ENCODE results near the gene ZBTB16.

The ZBTB16 gene

DNA sequence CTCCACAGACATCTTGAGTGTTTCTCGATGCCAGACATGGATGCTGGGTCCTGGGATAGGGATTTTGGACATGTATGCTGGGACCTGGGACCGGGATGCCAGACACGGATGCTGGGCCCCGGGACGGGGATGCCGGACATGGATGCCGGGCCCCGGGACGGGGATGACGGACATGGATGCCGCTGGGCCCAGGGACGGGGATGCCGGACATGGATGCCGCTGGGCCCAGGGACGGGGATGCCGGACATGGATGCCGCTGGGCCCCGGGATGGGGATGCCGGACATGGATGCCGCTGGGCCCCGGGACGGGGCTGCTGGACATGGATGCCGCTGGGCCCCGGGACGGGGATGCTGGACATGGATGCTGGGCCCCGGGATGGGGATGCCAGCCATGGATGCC, 139.5 kb downstream of the ZBTB16 start:
- Histone ChIP-seq H4K20me1 (ENCODE audit: insufficient read depth) (no peaks in the 10 kb centered on the region), H3K27ac (no peak overlapping the region), H2AFZ (ENCODE audit: low read depth) (no peak overlapping the region), H3K4me3 (IDR thresholded peaks at IDR 0.05; ENCODE audit: insufficient read depth, low read depth, low read length) (no peak overlapping the region), H3K36me3 (ENCODE audit: insufficient read depth) (no peaks in the 10 kb centered on the region), H3K27me3 (ENCODE audit: insufficient read depth, low read depth) (no peaks in the 10 kb centered on the region), H3K79me2 (ENCODE audit: insufficient read depth, low read depth) (no peaks in the 10 kb centered on the region), H3K4me2 (no peak overlapping the region), H3K9ac (no peak overlapping the region), H3K4me1 (ENCODE audit: low read depth, poor library complexity, severe bottlenecking) (no peaks in the 10 kb centered on the region)
- TF ChIP-seq, protein P1, sequence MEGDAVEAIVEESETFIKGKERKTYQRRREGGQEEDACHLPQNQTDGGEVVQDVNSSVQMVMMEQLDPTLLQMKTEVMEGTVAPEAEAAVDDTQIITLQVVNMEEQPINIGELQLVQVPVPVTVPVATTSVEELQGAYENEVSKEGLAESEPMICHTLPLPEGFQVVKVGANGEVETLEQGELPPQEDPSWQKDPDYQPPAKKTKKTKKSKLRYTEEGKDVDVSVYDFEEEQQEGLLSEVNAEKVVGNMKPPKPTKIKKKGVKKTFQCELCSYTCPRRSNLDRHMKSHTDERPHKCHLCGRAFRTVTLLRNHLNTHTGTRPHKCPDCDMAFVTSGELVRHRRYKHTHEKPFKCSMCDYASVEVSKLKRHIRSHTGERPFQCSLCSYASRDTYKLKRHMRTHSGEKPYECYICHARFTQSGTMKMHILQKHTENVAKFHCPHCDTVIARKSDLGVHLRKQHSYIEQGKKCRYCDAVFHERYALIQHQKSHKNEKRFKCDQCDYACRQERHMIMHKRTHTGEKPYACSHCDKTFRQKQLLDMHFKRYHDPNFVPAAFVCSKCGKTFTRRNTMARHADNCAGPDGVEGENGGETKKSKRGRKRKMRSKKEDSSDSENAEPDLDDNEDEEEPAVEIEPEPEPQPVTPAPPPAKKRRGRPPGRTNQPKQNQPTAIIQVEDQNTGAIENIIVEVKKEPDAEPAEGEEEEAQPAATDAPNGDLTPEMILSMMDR (conservative IDR thresholded peaks at IDR 0.05; ENCODE audit: low read depth, low read length), result no peak

DNA sequence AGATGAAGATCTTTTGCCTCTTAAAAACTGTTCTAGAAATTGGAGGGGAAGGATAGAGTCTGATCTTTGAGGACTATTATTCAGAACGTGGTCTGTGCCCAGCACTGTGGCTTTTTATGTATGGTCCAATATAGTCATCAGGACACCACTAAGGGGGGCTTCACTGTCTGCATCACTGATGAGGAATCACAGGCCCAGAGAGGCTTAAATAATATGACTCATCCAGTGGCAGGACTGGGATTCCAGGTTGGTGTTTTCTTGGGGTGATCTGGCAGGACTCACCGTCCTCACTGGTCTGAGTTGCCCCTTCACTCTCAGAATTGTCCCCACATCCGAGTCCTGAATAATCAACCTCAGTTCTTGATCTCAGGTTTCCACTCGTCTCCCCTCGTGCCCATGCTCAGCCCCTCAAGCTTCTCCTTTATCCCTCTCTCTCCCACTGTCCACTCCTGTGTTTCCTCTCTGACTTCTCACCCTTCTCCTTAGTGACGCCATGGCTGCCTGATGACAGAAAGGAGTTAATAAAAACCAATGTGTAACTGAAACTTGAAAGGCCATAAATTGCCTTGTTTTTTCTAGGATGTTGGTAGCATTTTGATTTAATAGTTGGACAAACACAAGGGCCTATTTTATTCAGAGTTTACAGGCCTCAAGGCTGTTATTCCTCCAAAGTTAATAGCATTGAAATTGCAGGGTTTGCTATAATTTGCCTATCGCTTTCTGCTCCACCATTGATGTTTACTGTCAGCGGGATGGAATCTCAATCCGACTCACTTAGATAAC, 141.0 kb downstream of the ZBTB16 start:
- no peak overlapping the region for H3K9ac ChIP-seq
- H3K79me2 ChIP-seq (ENCODE audit: insufficient read depth, low read depth), result no peaks in the 10 kb centered on the region
- no peaks in the 10 kb centered on the region for H3K27me3 ChIP-seq (ENCODE audit: insufficient read depth, low read depth)
- H3K4me3 ChIP-seq (IDR thresholded peaks at IDR 0.05; ENCODE audit: insufficient read depth, low read depth, low read length), result no peak overlapping the region
- H3K36me3 ChIP-seq (ENCODE audit: insufficient read depth), result no peaks in the 10 kb centered on the region
- no peak overlapping the region for H2AFZ ChIP-seq (ENCODE audit: low read depth)
- no peak overlapping the region for H3K27ac ChIP-seq
- H3K4me1 ChIP-seq (ENCODE audit: low read depth, poor library complexity, severe bottlenecking), result no peaks in the 10 kb centered on the region
- H4K20me1 ChIP-seq (ENCODE audit: insufficient read depth), result no peaks in the 10 kb centered on the region
- TF ChIP-seq, protein P1 (conservative IDR thresholded peaks at IDR 0.05; ENCODE audit: low read depth, low read length), result no peak
- no peak overlapping the region for H3K4me2 ChIP-seq

DNA sequence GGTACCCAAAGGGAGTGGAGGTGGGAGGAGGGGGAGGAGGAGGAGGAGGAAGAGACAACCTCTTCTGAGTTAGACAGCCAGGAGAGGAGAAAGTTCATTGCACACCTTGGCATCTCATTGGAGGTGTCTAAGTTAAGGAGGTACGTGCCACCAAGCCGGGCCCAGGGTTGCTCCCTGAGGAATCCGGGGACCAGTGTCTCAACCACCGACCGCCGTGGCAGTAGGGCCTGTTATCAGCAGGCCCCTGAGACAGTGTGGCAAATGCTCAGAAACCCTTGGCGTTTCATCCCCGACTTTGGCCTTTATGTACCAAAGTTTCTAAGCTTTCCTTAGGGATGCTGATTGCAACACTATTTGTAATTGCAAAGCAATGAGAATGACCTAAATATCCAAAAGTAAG, 141.7 kb downstream of the ZBTB16 start:
- Histone ChIP-seq H3K9ac (no peak overlapping the region), H3K27me3 (ENCODE audit: insufficient read depth, low read depth) (no peaks in the 10 kb centered on the region), H3K4me2 (no peak overlapping the region), H3K79me2 (ENCODE audit: insufficient read depth, low read depth) (no peaks in the 10 kb centered on the region), H3K4me1 (ENCODE audit: low read depth, poor library complexity, severe bottlenecking) (no peaks in the 10 kb centered on the region), H3K36me3 (ENCODE audit: insufficient read depth) (no peaks in the 10 kb centered on the region), H3K4me3 (IDR thresholded peaks at IDR 0.05; ENCODE audit: insufficient read depth, low read depth, low read length) (no peak overlapping the region), H4K20me1 (ENCODE audit: insufficient read depth) (no peaks in the 10 kb centered on the region), H2AFZ (ENCODE audit: low read depth) (no peak overlapping the region), H3K27ac (no peak overlapping the region)
- TF ChIP-seq, protein P1 (conservative IDR thresholded peaks at IDR 0.05; ENCODE audit: low read depth, low read length), result no peak

DNA sequence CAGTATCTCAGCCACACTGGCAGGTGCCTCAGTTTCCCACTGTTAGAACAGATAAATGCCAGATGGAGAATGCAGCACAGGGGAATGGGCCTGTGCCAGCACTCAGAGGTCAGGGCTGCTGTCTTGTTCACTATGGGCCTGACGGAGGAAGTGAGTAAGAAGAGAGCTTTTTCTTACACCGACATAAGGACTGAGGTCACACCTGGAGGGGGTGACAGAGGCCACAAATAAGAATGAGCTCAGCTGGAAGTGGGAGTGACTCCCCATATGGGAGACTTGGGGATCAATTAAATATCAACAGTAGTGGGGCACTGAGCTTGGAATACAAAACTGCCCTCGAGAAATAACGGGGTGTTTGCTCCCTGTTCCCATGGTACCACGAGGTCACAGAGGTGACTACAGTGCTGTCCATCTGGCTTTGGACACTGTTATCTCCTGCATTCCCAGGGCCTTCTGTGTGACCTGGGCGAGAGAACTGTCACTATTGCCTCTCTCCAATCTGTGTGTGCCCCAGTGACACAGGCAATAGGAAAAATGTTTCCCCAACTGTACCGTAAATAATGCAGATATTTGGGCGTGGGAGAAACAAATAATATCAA, 142.6 kb downstream of the ZBTB16 start:
- H3K4me2 ChIP-seq, result no peak overlapping the region
- no peaks in the 10 kb centered on the region for H3K36me3 ChIP-seq (ENCODE audit: insufficient read depth)
- H2AFZ ChIP-seq (ENCODE audit: low read depth), result no peak overlapping the region
- H3K27ac ChIP-seq, result no peak overlapping the region
- no peaks in the 10 kb centered on the region for H4K20me1 ChIP-seq (ENCODE audit: insufficient read depth)
- H3K27me3 ChIP-seq (ENCODE audit: insufficient read depth, low read depth), result no peaks in the 10 kb centered on the region
- H3K4me3 ChIP-seq (IDR thresholded peaks at IDR 0.05; ENCODE audit: insufficient read depth, low read depth, low read length), result no peak overlapping the region
- TF ChIP-seq, protein P1 (conservative IDR thresholded peaks at IDR 0.05; ENCODE audit: low read depth, low read length), result no peak
- no peak overlapping the region for H3K9ac ChIP-seq
- no peaks in the 10 kb centered on the region for H3K79me2 ChIP-seq (ENCODE audit: insufficient read depth, low read depth)
- H3K4me1 ChIP-seq (ENCODE audit: low read depth, poor library complexity, severe bottlenecking), result no peaks in the 10 kb centered on the region
